Body of pancreas (tissue), 4 donors: ENCODE measurements around the gene HSPA12B.

Experiments used
- CTCF ChIP-seq, 7 experiments: fragments of 450-650 bp in 4 of 7; fragments of 200-600 bp in 3 of 7; sonication (generic) in 3 of 7; IDR thresholded peaks; one replicate each; pipeline ENCODE4 v1.5.1; 2016 to 2019; ENCODE audit warnings: antibody characterized with exemption in 7 of 7
- POLR2A ChIP-seq, 3 donors: fragments of 450-650 bp; IDR thresholded peaks; one replicate each; pipeline ENCODE4 v1.6.1; 2016; ENCODE audit warnings: antibody characterized with exemption in 3 of 3, mild to moderate bottlenecking in 2 of 3

GRCh38 chr20:3784863-3785239 is 52.4 kb downstream of the HSPA12B start:
- TF ChIP-seq CTCF (IDR thresholded peaks at IDR 0.05) (no peak), POLR2A (IDR thresholded peaks at IDR 0.05) (no peak)
